ENCODE measurements around the gene PLXNA3.
A peak's percentile ranks its signal among the peaks of the same experiment; 100 is the strongest.

Gene PLXNA3

DNA sequence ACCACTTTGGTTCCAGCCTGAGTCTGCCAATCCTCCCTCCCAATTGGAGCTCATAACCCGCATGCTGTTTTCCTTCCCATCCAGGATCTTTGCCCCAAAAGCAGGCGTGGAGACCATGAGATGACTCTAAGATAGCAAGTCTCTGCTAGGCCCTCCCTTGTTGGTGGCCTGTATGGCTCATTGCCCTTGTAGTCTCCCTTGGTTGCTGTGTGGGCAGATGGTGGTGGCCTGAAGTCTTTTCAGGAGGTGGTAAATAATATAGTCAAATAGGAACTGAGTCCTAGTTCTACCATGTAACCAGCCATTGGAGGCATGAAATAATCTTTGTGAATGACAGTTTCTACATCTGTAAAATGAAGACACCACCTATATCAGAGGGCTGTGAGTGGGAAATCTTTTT is 28.4 kb upstream of the PLXNA3 start:
- H3K4me3 ChIP-seq (ENCODE audit: low read length), result peak overlapping the region; percentile 4; the same call in 1 of the 2 replicates
- no peak for TF ChIP-seq ZNF274 (IDR thresholded peaks at IDR 0.05; ENCODE audit: low read depth, low read length)

- H3K4me3 ChIP-seq (ENCODE audit: low read length), result no peak overlapping the region
- TF ChIP-seq ZNF274 (IDR thresholded peaks at IDR 0.05; ENCODE audit: low read depth, low read length), result no peak
These were observed 27.6 kb upstream of the PLXNA3 start for GRCh38 chrX:154430479-154430878.

- TF ChIP-seq ZNF274 (IDR thresholded peaks at IDR 0.05; ENCODE audit: low read depth, low read length), result no peak
- no peak overlapping the region for H3K4me3 ChIP-seq (ENCODE audit: low read length)
These were observed 27.2 kb upstream of the PLXNA3 start for GRCh38 chrX:154430916-154431315.

DNA sequence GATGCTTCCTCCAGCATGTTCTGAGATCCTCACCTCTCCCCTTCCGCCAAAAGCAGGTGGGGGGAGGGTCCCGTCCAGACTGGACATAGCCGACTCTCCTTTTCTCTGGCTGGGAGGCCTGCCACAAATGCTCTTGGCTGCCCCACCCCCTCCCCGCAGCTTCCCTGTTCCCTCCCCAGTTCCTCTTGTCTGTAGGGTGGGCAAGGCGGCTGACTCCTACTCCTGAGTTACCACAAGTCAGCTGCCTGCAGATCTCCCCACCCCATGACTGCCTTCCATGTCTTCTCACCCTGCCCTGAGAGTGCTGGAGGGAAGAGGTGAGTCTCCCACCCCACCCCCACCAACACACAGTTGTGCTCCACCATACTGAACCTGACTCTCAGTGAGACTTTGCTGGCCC is 26.7 kb upstream of the PLXNA3 start:
- no peak overlapping the region for H3K4me3 ChIP-seq (ENCODE audit: low read length)
- TF ChIP-seq ZNF274 (IDR thresholded peaks at IDR 0.05; ENCODE audit: low read depth, low read length), result no peak

DNA sequence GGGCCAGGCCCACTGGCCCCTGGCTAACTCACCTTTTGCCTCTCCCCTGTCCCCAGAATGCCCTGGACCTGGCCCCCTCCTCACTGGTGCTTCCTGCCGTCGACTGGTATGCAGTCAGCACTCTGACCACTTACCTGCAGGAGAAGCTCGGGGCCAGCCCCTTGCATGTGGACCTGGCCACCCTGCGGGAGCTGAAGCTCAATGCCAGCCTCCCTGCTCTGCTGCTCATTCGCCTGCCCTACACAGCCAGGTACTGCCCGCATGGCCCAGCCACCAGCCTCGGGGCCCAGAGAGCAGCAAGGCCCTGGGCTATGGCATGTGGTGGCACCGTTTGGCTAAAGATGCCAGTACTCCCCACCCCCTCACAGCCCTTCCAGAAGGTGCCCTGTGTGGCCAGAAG is 25.9 kb upstream of the PLXNA3 start:
- TF ChIP-seq ZNF274 (IDR thresholded peaks at IDR 0.05; ENCODE audit: low read depth, low read length), result no peak
- H3K4me3 ChIP-seq (ENCODE audit: low read length), result no peak overlapping the region

GRCh38 chrX:154433605-154434004 is 24.5 kb upstream of the PLXNA3 start:
- no peak for TF ChIP-seq ZNF274 (IDR thresholded peaks at IDR 0.05; ENCODE audit: low read depth, low read length)
- H3K4me3 ChIP-seq (ENCODE audit: low read length), result no peak overlapping the region

DNA sequence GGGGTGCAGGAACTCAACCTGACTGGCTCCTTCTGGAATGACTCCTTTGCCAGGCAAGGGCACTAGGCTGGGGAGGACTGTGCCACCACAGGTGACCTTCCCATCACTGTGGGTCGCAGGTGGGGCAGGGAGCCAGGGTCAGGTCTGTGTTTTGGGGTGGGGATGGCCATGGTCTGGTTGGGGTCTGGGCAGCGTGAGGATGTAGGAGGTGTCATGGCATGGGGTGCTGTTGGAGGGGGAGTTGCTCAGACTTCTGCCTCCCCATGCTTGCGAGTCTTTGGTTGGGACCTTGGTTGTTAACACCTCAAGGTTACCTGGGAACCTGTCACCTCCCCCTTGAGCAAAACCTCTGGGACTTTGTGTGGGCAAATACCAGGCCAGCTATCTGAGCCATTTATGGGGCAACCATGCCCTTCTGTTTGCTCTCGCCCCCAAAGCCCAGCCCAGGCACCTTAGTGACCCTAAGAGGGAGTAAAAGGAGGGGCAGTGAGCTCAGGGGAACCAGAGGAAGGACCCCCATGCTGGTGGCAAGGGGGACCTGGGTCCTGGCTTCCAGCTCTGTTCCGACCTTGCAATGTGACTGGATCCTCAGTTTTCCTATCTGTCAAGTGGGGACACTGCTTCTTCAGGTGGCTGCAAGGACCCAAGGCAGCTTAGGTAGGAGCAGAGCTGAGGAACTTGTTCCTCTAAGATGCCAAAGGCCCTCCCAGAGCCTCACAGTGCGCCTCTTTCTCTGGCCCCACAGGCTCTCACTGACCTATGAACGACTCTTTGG is 23.5 kb upstream of the PLXNA3 start:
- no peak overlapping the region for H3K4me3 ChIP-seq (ENCODE audit: low read length)
- no peak for TF ChIP-seq ZNF274 (IDR thresholded peaks at IDR 0.05; ENCODE audit: low read depth, low read length)

- no peak for TF ChIP-seq ZNF274 (IDR thresholded peaks at IDR 0.05; ENCODE audit: low read depth, low read length)
- H3K4me3 ChIP-seq (ENCODE audit: low read length), result no peak overlapping the region
These were observed 22.8 kb upstream of the PLXNA3 start for GRCh38 chrX:154435171-154435733.

GRCh38 chrX:154436374-154436982 is 21.6 kb upstream of the PLXNA3 start:
- peak overlapping the region; percentile 79; the same call in 1 of the 2 replicates for H3K4me3 ChIP-seq (ENCODE audit: low read length)
- no peak for TF ChIP-seq ZNF274 (IDR thresholded peaks at IDR 0.05; ENCODE audit: low read depth, low read length)

DNA sequence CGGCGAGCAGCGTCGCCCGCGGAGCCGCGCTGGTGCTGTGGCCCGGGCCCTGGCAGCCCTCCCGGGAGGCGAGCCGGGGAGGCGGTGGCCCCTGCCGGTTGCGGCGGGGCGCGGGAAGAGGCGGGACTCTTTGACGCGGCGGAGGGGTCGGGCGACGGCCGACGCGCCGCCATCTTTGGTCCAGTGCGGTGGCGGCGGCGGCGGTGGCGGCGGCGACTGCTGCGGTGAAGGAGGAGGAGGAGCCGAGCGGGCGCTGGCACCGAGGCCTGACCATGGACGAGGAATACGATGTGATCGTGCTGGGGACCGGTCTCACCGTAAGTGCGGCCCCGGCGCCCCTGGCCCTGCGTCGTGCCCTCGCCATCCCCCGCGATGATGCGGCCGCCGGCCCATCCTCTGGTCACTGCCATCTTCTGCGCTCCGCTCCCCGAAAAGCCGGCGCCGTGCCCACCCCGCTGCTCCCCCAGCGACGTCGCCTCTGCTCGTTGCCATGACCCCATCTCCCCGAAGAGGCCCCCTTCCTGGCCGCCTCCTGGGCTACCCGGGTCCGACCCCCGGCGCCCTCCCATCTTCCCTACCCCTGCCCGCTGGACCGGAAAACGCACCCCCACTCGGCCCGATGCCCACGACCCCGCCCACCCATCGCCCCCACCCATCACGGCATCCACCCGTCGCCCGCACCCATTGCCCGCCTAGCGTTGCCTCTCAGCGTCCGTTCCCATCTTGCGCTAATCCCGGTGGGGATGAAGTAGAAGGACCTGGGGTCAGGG is 20.9 kb upstream of the PLXNA3 start, which contains the start of gene GDI1:
TSS of gene GDI1 (plus strand) at position 172 of the 770 bp plus-strand sequence. CDS start at position 273, 101 bp downstream.
- no peak for TF ChIP-seq ZNF274 (IDR thresholded peaks at IDR 0.05; ENCODE audit: low read depth, low read length)

DNA sequence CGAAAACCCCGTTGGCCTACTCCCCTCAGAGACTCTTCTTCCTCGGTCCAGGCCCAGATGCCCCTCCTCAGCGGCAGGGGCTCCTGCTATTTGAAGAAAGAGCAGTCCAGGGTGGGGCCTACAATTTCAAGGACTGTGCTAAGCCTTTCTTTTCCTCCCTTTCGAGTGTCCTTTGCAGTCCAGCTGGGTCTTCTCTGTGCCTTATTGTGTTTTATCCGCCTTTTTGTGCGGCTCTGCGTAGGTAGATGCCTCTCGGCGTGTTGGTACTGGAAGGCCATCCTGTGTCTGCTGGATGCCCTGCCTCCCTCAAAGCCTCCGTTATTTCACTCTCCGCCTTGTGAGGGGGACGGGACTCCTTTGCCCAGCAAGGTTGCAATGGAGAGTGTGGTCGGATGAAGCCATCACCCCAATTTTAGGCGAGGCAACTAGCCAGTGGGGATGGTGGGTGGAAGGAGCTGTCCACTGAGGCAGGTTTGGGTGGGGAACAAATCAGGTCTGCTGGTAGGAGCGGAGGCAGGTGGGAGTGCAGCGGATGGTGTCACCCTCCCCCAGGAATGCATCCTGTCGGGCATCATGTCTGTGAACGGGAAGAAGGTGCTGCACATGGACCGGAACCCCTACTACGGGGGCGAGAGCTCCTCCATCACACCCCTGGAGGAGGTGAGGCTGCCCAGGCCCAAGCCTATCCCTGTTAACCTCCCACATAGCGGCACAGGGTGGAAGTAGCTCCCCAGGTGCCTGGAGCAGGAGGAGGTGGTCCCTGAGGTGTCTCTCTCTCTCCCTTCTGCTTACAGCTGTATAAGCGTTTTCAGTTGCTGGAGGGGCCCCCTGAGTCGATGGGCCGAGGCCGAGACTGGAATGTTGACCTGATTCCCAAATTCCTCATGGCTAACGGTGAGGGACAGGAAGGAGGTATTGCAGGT is 19.8 kb upstream of the PLXNA3 start:
- peak overlapping the region; percentile 79 for H3K4me3 ChIP-seq (ENCODE audit: low read length)

More for the DNA sequence above, 20.9 kb upstream of the PLXNA3 start, which contains the start of gene GDI1:
- H3K4me3 ChIP-seq (ENCODE audit: low read length), result peak within 1 kb of the TSS; percentile 79

GRCh38 chrX:154439841-154440240 is 18.2 kb upstream of the PLXNA3 start:
- no peak for TF ChIP-seq ZNF274 (IDR thresholded peaks at IDR 0.05; ENCODE audit: low read depth, low read length)
- H3K4me3 ChIP-seq (ENCODE audit: low read length), result no peak overlapping the region

More for the DNA sequence above, 19.8 kb upstream of the PLXNA3 start:
- TF ChIP-seq ZNF274 (IDR thresholded peaks at IDR 0.05; ENCODE audit: low read depth, low read length), result no peak
